ENCODE results near the gene MOK. TPM values are rescaled to one million over a fixed set of nuclear protein-coding genes. Genes with fewer than 3 reads are reported as not detected.

Gene MOK
- total RNA-seq, 1 experiment from 2014 or later = 2.8 TPM

- DNase-seq = no peak
- Histone ChIP-seq H3K14ac (ENCODE audit: insufficient read depth, low read length) (no peak overlapping the region), H3K4me2 (ENCODE audit: insufficient read depth, insufficient read length, low read length) (no peak overlapping the region), H4K20me1 (ENCODE audit: control insufficient read depth, insufficient read depth, insufficient read length) (no peaks in the 10 kb centered on the region), H3K56ac (ENCODE audit: insufficient read length, low read depth, low read length) (no peak overlapping the region), H3T11ph (ENCODE audit: low read length) (no peak overlapping the region), H2BK15ac (ENCODE audit: low read depth, low read length) (no peak overlapping the region), H4K8ac (replicated peaks; ENCODE audit: insufficient read length, low read depth, low read length) (no peak overlapping the region), H3K4ac (ENCODE audit: low read depth, low read length) (no peak overlapping the region), H3K79me2 (ENCODE audit: insufficient read depth, low read length) (no peaks in the 10 kb centered on the region), H3K9ac (ENCODE audit: extremely low read depth, insufficient read length, low read length) (no peak overlapping the region), H2BK120ac (ENCODE audit: low read depth, low read length, poor library complexity, severe bottlenecking) (no peak overlapping the region), H3K79me1 (ENCODE audit: insufficient read depth, low read depth, low read length, poor library complexity, severe bottlenecking) (no peaks in the 10 kb centered on the region), H3K23me2 (ENCODE audit: insufficient read length, low read depth, low read length, poor library complexity, severe bottlenecking) (no peaks in the 10 kb centered on the region), H3K4me1 (ENCODE audit: insufficient read depth, low read length) (no peaks in the 10 kb centered on the region), H4K91ac (ENCODE audit: insufficient read length, low read depth, low read length) (no peak overlapping the region), H3K27me3 (ENCODE audit: insufficient read depth, low read length) (no peaks in the 10 kb centered on the region), H4K5ac (ENCODE audit: insufficient read length, low read depth, low read length) (no peak overlapping the region), H3K18ac (ENCODE audit: insufficient read length, low read depth, low read length) (no peak overlapping the region), H2BK12ac (ENCODE audit: insufficient read length, low read depth, low read length) (no peak overlapping the region), H3K23ac (ENCODE audit: insufficient read length, low read depth, low read length) (no peak overlapping the region), H2BK20ac (ENCODE audit: low read depth, low read length, poor library complexity, severe bottlenecking) (no peak overlapping the region), H3K9me3 (ENCODE audit: control insufficient read depth, low read depth, low read length) (no peaks in the 10 kb centered on the region), H3K27ac (ENCODE audit: insufficient read length, low read depth, low read length) (no peak overlapping the region), H2AFZ (ENCODE audit: low read length) (no peak overlapping the region), H2AK5ac (ENCODE audit: insufficient read length, low read length) (no peak overlapping the region), H2BK5ac (ENCODE audit: insufficient read length, low read length) (no peak overlapping the region)
- no peak overlapping the region for H3K4me3 Mint-ChIP-seq
- H3K4me1 Mint-ChIP-seq = peaks cover 14 to 34% of the 10 kb centered on the region in 2 experiments
- no peaks in the 10 kb centered on the region for H3K9me3 Mint-ChIP-seq
- no peak overlapping the region; a peak in 1 of 7 replicates for H3K27ac Mint-ChIP-seq
- no CpG with 5 or more reads among the region's 12 CpGs for WGBS (ENCODE audit: extremely low coverage, insufficient read length, low lambda C conversion rate)
- no peaks in the 10 kb centered on the region for H3K27me3 Mint-ChIP-seq (ENCODE audit: low read depth)
- H3K36me3 Mint-ChIP-seq (ENCODE audit: insufficient read depth in 1 of 3, low read depth in 3 of 3) = peaks cover 4 to 19% (median 13%) of the 10 kb centered on the region in 3 experiments; a peak in 5 of 7 replicates
- TF ChIP-seq CTCF (conservative IDR thresholded peaks at IDR 0.05) = no peak
These were observed 93.7 kb downstream of the MOK start for GRCh38 chr14:102211240-102211639.

All from H9 (cell line).